Neural cell (in vitro differentiated cells): ENCODE measurements around the gene ARHGEF11. TPM values are rescaled to one million over a fixed set of nuclear protein-coding genes. Genes with fewer than 3 reads are reported as not detected.

Experiments
- H2AFZ ChIP-seq: fragments of 200-600, 300-800 bp; sonication (generic), shearing (Covaris generic); 2 replicates; pipeline ENCODE4 v1.6.0; 2014; ENCODE audit warnings: low read depth, mild to moderate bottlenecking, antibody characterized with exemption, low read length, moderate library complexity
- H3F3A ChIP-seq: fragments of 200-600 bp; shearing (Covaris generic); 2 replicates; pipeline ENCODE4 v1.6.1; 2016; ENCODE audit warnings: mild to moderate bottlenecking, moderate library complexity, mixed read lengths, antibody characterized with exemption, low read length; ENCODE audit not compliant: insufficient read depth, poor library complexity, severe bottlenecking
- H3K27ac ChIP-seq: fragments of 200-600, 300-800 bp; sonication (generic), shearing (Covaris generic); 2 replicates; pipeline ENCODE4 v1.5.1; 2014; ENCODE audit warnings: mild to moderate bottlenecking, low read length, moderate library complexity
- H3K27me3 ChIP-seq: fragments of 300-800, 200-600 bp; sonication (generic), shearing (Covaris generic); 2 replicates; pipeline ENCODE4 v1.6.0; 2014; ENCODE audit warnings: mild to moderate bottlenecking, low read depth, low read length, moderate library complexity; ENCODE audit not compliant: insufficient read depth
- H3K36me3 ChIP-seq: fragments of 300-800, 200-600 bp; sonication (generic), shearing (Covaris generic); 2 replicates; pipeline ENCODE4 v1.5.1; 2014; ENCODE audit warnings: mild to moderate bottlenecking, antibody characterized with exemption, low read length, moderate library complexity; ENCODE audit not compliant: insufficient read depth
- H3K4me2 ChIP-seq: fragments of 300-800, 200-600 bp; sonication (generic), shearing (Covaris generic); 2 replicates; pipeline ENCODE4 v1.6.0; 2014; ENCODE audit warnings: mild to moderate bottlenecking, low read length
- H3K4me3 ChIP-seq: fragments of 300-800, 200-600 bp; sonication (generic), shearing (Covaris generic); 2 replicates; pipeline ENCODE4 v1.5.1; 2014; ENCODE audit warnings: mild to moderate bottlenecking, low read length, moderate library complexity
- H3K79me2 ChIP-seq: fragments of 200-600 bp; shearing (Covaris generic); replicated peaks from 2 replicates; pipeline ENCODE4 v1.6.0; 2014; ENCODE audit warnings: mild to moderate bottlenecking, low read length, moderate library complexity; ENCODE audit not compliant: insufficient read depth
- H3K9ac ChIP-seq: fragments of 300-800, 200-600 bp; sonication (generic), shearing (Covaris generic); 2 replicates; pipeline ENCODE4 v1.6.1; 2016; ENCODE audit warnings: mild to moderate bottlenecking, low read length, mixed read lengths
- H3K9me2 ChIP-seq: fragments of 200-600 bp; shearing (Covaris generic); 2 replicates; pipeline ENCODE4 v1.6.1; 2016; ENCODE audit warnings: mild to moderate bottlenecking, low read length, mixed read lengths; ENCODE audit not compliant: insufficient read depth
- H3K9me3 ChIP-seq: fragments of 200-600, 300-800 bp; sonication (generic), shearing (Covaris generic); 2 replicates; pipeline ENCODE4 v1.6.1; 2016; ENCODE audit warnings: mild to moderate bottlenecking, mixed run types, low read length, moderate library complexity, mixed read lengths
- H4K20me1 ChIP-seq: fragments of 200-600 bp; shearing (Covaris generic); 2 replicates; pipeline ENCODE4 v1.6.1; 2016; ENCODE audit warnings: mild to moderate bottlenecking, mixed run types; ENCODE audit not compliant: insufficient read depth
- EP300 ChIP-seq: fragments of 450-650 bp; conservative IDR thresholded peaks from 2 replicates; pipeline ENCODE4 v1.6.1; 2014; ENCODE audit warnings: antibody characterized with exemption, mild to moderate bottlenecking, moderate library complexity; ENCODE audit not compliant: poor library complexity, severe bottlenecking
- EZH2 ChIP-seq: fragments of 200-600, 300-800 bp; shearing (Covaris generic), sonication (generic); IDR thresholded peaks from 2 replicates; pipeline ENCODE4 v1.6.1; 2014; ENCODE audit warnings: antibody characterized with exemption, low read length, borderline replicate concordance, mild to moderate bottlenecking; ENCODE audit not compliant: insufficient read depth, poor library complexity, severe bottlenecking
- MXI1 ChIP-seq: fragments of 450-650 bp; conservative IDR thresholded peaks from 2 replicates; pipeline ENCODE4 v1.6.1; 2014; ENCODE audit warnings: antibody characterized with exemption, mild to moderate bottlenecking; ENCODE audit not compliant: poor library complexity, severe bottlenecking
- POLR2AphosphoS5 ChIP-seq: IDR thresholded peaks from 2 replicates; pipeline ENCODE4 v1.6.1; 2012
- RAD21 ChIP-seq: fragments of 450-650 bp; conservative IDR thresholded peaks from 2 replicates; pipeline ENCODE4 v1.6.1; 2014; ENCODE audit warnings: antibody characterized with exemption, mild to moderate bottlenecking, moderate library complexity
- SMC3 ChIP-seq: fragments of 450-650 bp; conservative IDR thresholded peaks from 2 replicates; pipeline ENCODE4 v1.6.1; 2014; ENCODE audit warnings: antibody characterized with exemption, mild to moderate bottlenecking, moderate library complexity; ENCODE audit not compliant: poor library complexity
- TAF1 ChIP-seq: IDR thresholded peaks from 2 replicates; pipeline ENCODE4 v1.6.1; 2012; ENCODE audit warnings: low read depth
- polyA plus RNA-seq: library from polyadenylated mRNA; depleted of rRNA; stranded (reverse); fragments of >200 nt; gene quantifications from 2 replicates; pipeline ENCODE4 v1.2.3, GENCODE V29; 2014
- TF ChIP-seq, protein P1 (sequence below): fragments of 450-650 bp; IDR thresholded peaks from 2 replicates; pipeline ENCODE4 v1.5.1; 2014; ENCODE audit warnings: antibody characterized with exemption, mild to moderate bottlenecking, moderate library complexity; ENCODE audit not compliant: poor library complexity, severe bottlenecking
- TF ChIP-seq, protein P2 (sequence below): IDR thresholded peaks from 2 replicates; pipeline ENCODE4 v1.6.1; 2012; ENCODE audit warnings: borderline replicate concordance

ARHGEF11 gene
- polyA plus RNA-seq, 1 donor from 2014 or later = 33.2 TPM

DNA sequence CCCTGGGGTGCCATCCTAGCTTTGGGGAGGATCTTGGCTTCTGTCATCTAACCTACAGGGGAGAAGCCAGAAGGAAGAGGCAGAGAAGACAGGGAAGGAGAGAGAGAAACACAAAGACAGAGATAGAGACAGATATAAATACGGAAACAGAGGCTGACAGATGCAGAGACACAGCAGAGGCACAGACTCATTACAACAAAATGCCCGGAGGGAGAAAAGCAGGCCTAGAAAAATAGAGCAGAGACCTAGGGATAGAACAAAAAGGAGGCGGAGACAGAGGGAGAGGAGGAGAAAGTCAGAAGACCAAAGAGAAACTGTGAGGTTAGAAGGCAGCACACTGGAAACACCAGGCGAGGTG is 150.1 kb downstream of the ARHGEF11 start:
- H3K4me2 ChIP-seq = no peak overlapping the region
- no peaks in the 10 kb centered on the region for H4K20me1 ChIP-seq
- H2AFZ ChIP-seq = no peak overlapping the region
- H3K27me3 ChIP-seq = peaks cover 46% of the 10 kb centered on the region
- H3K79me2 ChIP-seq = no peaks in the 10 kb centered on the region
- no peak overlapping the region for H3K27ac ChIP-seq
- no peaks in the 10 kb centered on the region for H3F3A ChIP-seq
- no peaks in the 10 kb centered on the region for H3K36me3 ChIP-seq
- H3K9me3 ChIP-seq = no peaks in the 10 kb centered on the region
- H3K9ac ChIP-seq = no peak overlapping the region
- TF ChIP-seq SMC3 = no peak
- no peak overlapping the region for H3K4me3 ChIP-seq
- no peaks in the 10 kb centered on the region for H3K9me2 ChIP-seq

DNA sequence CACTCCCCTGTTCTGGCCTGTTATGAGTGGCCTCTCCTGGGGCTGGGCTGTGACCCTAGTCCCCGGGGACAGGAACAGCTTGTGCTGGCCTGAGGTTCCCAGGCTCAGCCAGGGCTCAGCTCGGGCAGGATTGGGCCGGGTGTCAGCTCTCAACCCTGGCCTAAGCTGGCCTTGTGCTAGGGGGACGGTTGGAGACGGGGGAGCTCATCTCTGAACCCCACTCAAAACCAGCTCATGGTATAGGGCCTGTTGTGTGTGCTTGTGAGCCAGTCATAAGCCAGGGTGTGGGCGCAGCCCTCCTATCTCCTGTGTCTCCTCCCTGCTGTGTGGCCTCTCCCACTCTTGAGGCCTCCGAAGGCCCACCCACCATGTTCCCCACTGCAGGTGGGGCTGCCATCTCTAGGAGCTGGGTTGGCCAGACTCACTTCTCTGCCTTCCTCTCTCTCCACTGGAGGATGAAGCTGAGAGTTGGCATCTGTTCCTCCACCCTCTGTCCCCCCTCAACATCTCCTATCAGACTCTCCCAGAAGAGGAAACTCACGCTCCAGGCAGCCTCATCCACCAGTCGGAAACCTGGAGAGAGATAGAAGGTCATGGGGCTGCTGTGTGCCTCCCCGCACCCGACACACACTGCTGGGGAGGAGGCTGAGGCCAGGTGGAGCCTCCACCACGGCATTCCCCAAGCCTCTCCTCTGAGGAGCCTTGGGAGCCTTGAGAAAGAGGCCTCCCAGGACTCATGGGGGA is 150.7 kb downstream of the ARHGEF11 start:
- Histone ChIP-seq H3K9me3 (no peaks in the 10 kb centered on the region), H3K27me3 (peaks cover 46% of the 10 kb centered on the region), H3K36me3 (no peaks in the 10 kb centered on the region), H3K27ac (no peak overlapping the region), H2AFZ (no peak overlapping the region), H3K9me2 (no peaks in the 10 kb centered on the region), H4K20me1 (no peaks in the 10 kb centered on the region), H3K79me2 (no peaks in the 10 kb centered on the region), H3K4me3 (no peak overlapping the region), H3K9ac (no peak overlapping the region), H3K4me2 (no peak overlapping the region), H3F3A (no peaks in the 10 kb centered on the region)
- TF ChIP-seq EP300 (no peak), MXI1 (no peak), EZH2 (no peak), TAF1 (no peak), POLR2AphosphoS5 (no peak), RAD21 (no peak), SMC3 (no peak)
- TF ChIP-seq, protein P1, sequence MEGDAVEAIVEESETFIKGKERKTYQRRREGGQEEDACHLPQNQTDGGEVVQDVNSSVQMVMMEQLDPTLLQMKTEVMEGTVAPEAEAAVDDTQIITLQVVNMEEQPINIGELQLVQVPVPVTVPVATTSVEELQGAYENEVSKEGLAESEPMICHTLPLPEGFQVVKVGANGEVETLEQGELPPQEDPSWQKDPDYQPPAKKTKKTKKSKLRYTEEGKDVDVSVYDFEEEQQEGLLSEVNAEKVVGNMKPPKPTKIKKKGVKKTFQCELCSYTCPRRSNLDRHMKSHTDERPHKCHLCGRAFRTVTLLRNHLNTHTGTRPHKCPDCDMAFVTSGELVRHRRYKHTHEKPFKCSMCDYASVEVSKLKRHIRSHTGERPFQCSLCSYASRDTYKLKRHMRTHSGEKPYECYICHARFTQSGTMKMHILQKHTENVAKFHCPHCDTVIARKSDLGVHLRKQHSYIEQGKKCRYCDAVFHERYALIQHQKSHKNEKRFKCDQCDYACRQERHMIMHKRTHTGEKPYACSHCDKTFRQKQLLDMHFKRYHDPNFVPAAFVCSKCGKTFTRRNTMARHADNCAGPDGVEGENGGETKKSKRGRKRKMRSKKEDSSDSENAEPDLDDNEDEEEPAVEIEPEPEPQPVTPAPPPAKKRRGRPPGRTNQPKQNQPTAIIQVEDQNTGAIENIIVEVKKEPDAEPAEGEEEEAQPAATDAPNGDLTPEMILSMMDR = no peak
- TF ChIP-seq, protein P2, sequence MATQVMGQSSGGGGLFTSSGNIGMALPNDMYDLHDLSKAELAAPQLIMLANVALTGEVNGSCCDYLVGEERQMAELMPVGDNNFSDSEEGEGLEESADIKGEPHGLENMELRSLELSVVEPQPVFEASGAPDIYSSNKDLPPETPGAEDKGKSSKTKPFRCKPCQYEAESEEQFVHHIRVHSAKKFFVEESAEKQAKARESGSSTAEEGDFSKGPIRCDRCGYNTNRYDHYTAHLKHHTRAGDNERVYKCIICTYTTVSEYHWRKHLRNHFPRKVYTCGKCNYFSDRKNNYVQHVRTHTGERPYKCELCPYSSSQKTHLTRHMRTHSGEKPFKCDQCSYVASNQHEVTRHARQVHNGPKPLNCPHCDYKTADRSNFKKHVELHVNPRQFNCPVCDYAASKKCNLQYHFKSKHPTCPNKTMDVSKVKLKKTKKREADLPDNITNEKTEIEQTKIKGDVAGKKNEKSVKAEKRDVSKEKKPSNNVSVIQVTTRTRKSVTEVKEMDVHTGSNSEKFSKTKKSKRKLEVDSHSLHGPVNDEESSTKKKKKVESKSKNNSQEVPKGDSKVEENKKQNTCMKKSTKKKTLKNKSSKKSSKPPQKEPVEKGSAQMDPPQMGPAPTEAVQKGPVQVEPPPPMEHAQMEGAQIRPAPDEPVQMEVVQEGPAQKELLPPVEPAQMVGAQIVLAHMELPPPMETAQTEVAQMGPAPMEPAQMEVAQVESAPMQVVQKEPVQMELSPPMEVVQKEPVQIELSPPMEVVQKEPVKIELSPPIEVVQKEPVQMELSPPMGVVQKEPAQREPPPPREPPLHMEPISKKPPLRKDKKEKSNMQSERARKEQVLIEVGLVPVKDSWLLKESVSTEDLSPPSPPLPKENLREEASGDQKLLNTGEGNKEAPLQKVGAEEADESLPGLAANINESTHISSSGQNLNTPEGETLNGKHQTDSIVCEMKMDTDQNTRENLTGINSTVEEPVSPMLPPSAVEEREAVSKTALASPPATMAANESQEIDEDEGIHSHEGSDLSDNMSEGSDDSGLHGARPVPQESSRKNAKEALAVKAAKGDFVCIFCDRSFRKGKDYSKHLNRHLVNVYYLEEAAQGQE = no peak
